ENCODE results near the gene ZNF322. TPM values are rescaled to one million over a fixed set of nuclear protein-coding genes. Genes with fewer than 3 reads are reported as not detected.
"Not testable (repeated sequence)": the region's sequence is repeated elsewhere in the genome, so short reads cannot be mapped to it uniquely, and the experiment has no call there.

Gene ZNF322, protein sequence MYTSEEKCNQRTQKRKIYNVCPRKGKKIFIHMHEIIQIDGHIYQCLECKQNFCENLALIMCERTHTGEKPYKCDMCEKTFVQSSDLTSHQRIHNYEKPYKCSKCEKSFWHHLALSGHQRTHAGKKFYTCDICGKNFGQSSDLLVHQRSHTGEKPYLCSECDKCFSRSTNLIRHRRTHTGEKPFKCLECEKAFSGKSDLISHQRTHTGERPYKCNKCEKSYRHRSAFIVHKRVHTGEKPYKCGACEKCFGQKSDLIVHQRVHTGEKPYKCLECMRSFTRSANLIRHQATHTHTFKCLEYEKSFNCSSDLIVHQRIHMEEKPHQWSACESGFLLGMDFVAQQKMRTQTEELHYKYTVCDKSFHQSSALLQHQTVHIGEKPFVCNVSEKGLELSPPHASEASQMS
- 15.7 and 18.1 TPM in 2 replicates for total RNA-seq (2014; rRNA removed; shearing (Covaris generic))
- 13.1 and 14.5 TPM in 2 replicates for polyA plus RNA-seq (2014; cell fraction: nucleus; rRNA removed)

DNA sequence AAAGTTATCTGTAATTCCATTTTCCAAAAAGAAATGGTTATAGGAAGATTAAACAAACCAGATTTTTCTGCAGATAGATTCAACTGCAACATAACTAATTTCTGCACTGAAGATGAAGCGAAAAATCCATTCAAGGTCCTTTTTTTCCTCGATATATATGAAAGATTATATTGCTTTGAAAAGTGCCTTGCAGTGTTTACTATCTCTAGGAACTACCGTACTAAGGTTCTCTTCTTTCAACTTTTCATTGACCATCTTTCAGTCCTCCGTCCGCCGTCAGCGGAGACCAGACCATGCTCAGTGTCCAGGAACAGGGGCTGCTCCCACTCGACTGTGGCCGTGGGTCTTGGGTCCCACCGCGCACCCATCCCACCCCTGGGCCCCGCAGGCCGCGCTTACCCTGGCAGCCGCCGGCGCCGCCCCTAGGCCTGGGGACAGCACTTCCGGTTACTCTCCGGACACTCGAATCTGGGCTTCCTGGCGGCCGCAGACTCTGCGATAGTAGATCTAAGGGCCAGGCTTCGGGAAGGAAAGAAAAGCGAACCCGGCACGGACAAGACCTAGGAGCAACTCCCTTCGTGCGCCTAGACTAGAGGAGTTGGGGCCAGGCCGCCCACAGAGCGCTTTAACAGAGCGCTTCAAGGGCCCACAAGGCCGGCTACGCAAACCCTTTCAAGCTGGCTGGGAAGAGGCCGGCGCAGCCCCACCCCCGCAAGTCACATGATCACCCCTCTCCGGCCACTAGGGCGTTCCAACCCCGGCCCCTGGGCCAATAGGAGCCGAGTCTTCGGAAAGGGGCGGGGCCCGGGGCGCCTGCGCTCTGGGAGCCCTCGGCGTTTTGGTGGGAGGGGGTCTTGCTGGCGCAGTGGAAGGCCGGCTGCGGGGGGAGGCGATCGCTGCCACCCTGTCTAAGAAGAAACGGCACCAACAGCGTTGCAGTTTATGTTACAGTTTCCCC lies at the start of gene ZNF322:
Gene ZNF322 (minus strand): TSS at position 705 of the 958 bp plus-strand sequence. CDS start 21,193 bp downstream, outside the sequence.
- peak; percentile 85 for DNase-seq (ENCODE audit: extremely low read depth, low read depth)

DNA sequence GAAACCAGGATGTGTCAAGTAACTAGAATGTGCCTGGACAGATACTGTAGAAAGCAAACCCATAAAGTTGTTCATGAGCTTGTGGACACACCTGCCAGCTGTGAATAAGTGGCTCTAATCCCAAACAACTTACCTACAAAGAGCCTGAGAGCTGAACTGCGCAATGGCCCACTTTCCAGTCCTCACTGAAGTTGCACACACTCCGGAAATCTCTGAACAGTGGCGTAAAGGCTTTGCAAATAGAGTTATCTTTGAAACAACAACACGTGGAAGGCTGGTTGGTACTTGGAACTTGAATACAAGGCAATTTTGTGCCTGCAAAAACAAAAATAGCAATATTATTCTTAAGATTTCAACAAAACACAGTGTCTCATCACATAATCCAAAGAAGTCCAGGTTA lies 46.2 kb upstream of the ZNF322 start:
- not testable (repeated sequence) for DNase-seq (ENCODE audit: extremely low read depth, low read depth)

DNA sequence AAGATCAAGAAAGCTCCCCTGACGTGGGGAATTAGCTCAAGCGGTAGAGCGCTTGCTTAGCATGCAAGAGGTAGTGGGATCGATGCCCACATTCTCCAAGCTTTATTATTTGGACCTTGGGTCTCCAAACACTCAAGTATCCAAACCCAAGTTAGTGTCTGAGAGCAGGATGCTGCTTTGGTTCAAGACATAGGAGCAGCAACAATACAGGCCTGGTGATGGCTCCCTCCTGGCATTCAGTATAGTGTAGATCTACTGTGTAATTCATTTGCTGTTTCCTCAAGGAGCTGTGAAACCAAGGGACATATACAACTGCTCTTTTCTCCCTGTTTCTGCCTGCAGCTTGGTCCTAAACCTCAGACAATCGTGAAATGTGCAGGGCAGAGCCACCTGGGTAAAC lies 45.8 kb upstream of the ZNF322 start:
- not testable (repeated sequence) for DNase-seq (ENCODE audit: extremely low read depth, low read depth)

DNA sequence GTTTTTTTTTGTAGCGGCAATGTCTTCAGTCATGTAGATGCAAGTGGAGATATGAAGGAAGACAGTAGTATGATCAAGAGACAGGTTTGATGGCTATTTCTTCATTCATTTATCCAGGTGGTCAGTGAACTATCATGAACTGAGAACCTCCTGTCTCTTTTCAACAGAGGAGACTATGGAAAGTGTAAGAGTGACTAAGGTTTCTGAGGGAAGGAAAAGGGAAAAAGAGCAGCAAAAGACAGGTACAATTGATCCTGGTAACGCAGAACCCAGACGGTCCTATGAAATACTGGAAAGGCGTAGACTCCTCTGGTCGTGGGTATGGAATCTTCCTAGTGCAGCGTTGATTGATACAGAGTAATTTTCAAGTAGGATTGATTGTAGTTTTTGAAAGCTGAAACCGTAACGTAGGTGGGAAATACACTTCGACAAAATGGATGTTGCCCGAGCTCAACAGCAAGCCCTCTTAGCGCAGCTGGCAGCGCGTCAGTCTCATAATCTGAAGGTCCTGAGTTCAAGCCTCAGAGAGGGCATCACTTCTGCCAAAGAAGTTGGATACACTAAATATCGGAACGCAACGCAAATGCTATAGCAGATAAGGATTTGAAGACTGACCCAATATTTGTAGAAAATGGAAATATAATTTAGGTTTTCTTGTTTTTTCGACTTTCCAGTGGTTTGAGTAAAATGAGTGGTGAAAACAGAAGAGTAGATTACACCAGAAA lies 41.6 kb upstream of the ZNF322 start:
- not testable (repeated sequence) for DNase-seq (ENCODE audit: extremely low read depth, low read depth)

DNA sequence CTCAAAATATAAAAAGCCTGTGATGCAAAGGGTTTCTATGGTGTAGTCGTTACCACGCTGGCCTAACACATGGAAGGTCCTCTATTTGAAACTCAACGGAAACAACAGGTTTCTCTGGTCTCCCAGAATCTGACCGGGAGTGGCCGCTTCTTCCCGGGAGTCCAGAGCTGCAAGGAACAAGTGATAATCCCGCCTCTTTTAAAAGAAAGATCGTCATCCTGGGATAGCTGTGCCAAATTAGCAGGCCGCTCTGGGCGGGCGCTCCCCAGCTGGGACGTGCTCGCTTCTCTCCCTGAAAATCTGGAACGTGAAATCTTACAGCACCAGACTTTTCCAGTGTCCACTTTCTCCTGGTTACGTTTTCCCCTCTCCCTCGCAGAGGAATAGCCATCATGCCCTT lies 38.0 kb upstream of the ZNF322 start:
- not testable (repeated sequence) for DNase-seq (ENCODE audit: extremely low read depth, low read depth)

DNA sequence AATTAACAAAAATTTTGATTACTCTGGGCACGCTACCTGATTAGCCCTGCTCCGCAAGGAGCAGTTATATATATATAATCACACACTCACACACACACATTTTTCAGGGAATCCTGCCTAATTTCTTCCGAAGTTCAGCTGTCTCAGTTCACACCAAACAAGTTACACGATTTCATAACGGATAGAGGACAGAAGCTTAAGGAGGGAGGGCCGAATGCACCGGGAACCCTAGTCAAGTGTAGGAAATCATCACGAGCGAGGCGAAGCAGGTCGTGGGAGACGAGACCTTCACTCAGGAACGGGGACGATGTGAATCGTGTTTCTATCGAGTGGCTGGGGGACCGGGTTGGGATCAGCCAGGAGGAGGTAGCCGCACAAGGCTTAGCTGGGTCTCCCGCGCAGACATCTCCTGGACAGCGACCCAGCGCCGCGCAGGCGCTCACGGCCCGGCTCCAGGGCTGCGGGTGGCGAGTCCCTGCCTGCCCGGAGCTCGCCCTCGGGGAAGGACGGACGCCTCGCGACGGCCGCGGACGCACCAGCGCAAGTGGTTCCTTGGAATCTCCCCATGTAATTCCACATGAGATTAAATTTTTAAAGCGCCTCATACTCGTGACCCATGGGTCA lies 29.9 kb upstream of the ZNF322 start:
- DNase-seq (ENCODE audit: extremely low read depth, low read depth): not testable (repeated sequence)

DNA sequence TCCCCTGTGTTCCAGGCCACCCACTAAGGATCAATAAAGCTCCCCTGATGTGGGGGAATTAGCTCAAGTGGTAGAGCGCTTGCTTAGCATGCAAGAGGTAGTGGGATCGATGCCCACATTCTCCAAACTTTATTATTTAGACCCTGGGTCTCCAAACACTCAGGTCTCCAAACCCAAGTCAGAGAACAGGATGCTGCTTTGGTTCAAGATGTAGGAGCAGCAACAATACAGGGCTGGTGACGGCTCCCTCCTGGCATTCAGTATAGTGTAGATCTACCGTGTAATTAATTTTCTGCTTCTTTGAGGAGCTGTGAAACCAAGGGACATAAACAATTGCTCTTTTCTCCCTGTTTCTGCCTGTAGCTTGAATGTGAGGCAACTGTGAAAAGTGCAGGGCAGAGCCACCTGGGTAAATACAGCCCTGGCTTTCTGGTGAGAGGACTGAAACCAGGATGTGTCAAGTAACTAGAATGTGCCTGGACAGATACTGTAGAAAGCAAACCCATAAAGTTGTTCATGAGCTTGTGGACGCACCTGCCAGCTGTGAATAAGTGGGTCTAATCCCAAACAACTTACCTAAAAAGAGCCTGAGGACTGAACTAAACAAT lies 23.0 kb upstream of the ZNF322 start:
- not testable (repeated sequence) for DNase-seq (ENCODE audit: extremely low read depth, low read depth)

DNA sequence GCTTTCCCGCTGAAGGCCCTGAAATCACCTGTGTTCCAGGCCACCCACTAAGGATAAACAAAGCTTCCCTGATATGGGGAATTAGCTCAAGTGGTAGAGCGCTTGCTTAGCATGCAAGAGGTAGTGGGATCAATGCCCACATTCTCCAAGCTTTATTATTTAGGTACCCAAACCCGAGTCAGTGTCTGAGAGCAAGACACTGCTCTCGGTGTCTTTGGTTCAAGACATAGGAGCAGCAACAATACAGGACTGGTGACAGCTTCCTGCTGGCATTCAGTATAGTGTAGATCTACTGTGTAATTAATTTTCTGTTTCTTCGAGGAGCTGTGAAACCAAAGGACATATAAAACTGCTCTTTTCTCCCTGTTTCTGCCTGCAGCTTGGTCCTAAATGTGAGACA lies 13.7 kb upstream of the ZNF322 start:
- DNase-seq (ENCODE audit: extremely low read depth, low read depth): not testable (repeated sequence)

DNA sequence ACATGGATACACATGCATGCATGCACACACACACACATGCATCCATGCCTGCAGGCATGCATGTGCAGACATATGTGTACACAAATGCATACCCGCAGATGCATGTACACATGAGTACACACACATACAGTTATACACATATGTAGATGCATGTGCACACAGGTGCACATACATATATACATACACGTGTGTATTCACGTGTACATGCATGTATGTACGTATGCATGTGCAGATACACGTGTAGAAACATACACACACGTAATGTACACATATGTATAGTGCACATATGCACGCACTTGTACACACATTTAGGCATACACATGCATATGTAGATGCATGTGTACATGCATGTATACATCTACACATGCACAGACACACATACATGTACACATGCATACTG lies 11.0 kb upstream of the ZNF322 start:
- DNase-seq (ENCODE audit: extremely low read depth, low read depth): not testable (repeated sequence)

DNA sequence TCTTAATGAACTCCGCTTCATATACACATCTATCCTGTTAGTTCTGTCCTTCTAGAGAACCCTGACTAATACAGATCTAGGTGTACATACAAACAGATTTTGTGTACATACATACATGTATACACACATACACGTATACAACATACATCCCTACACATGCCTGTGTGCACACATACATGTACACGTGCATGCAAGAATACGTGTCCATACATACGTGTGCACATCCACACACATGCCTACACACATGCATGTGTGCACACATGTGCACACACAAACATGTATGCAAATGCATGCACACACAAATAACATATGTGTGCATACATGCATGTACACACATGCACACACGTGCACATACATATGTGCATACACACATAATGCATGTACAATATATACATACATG lies 10.5 kb upstream of the ZNF322 start:
- DNase-seq (ENCODE audit: extremely low read depth, low read depth): not testable (repeated sequence)

DNA sequence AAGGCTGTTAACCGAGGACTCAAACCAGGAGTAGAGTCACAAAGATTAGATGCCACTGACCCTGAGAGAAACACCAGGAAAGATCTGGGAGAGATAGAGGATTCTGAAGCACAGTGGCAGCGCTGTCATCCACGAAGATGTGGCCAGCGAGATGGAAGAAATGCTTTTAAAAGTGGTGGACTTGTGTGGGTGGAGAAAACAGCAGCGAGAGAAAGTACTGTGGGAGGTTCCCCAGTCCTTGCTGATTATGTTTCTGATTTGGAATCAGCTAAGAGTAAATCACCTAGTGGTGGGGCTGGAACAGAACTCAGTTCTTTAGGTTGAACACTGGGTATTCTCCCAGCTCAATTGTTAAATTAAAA lies 435 bp upstream of the ZNF322 start:
- DNase-seq (ENCODE audit: extremely low read depth, low read depth): peak; percentile 1

DNA sequence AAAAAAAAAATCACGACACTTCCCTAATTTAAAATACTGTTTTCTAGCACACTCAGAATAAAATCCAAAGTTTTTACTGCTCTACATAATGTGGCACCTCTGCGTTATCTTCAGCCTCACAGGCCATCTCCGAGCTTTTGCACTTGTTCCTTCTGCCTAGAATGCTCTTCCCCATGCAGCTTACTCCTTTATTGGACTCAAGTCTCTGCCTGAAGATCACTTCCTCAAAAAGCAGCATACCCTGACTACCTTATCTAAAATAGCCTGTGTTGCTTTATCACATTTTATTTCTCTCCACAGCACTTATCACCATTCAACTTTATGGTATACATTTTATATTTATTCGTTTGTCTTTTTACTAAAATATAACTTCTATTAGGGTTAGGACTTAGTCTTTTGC lies 2.3 kb downstream of the ZNF322 start:
- DNase-seq (ENCODE audit: extremely low read depth, low read depth): no peak

DNA sequence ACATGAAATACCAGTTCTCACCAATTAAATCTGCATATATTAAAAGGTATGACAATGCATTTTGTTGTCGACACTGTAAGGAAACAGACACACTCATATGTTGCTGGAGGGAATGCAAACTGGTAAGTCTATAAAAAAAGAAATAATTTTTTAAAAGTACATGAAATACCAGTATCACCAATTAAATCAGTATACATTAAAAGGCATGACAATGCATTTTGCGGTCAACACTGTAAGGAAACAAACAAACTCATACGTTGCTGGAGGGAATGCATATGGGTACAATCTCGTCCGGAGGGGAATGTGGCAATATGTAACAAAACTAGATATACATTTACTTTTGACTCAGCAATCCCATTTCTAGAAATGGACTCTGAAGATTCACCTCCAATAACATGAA lies 6.5 kb downstream of the ZNF322 start:
- no peak for DNase-seq (ENCODE audit: extremely low read depth, low read depth)

DNA sequence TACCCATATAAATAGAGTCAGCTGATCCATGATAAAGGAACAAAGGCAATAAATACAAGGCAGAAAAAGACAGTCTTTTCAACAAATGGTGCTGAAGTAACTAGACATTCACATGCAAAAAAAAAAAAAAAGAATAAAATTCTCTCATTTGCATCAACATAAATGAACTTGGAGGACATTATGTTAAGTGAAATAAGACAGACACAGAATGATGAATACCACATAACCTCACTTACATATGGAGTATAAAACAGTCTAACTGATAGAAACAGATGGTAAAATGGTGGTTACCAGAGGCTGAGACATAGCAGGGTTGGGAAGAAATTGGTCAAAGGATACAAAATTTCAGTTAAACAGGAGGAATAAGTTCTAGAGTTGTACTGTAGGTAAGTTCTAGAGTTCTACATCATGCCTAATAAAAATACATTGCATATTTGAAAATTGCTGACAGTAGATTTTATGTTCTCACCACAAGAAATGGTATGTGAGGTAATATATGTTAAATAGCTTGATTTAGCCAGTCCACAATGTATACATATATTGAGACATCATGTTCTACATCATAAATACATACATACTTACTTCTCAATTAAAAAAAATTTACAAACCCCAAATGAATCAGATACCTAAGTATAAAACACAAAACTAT lies 8.3 kb downstream of the ZNF322 start:
- DNase-seq (ENCODE audit: extremely low read depth, low read depth): no peak

DNA sequence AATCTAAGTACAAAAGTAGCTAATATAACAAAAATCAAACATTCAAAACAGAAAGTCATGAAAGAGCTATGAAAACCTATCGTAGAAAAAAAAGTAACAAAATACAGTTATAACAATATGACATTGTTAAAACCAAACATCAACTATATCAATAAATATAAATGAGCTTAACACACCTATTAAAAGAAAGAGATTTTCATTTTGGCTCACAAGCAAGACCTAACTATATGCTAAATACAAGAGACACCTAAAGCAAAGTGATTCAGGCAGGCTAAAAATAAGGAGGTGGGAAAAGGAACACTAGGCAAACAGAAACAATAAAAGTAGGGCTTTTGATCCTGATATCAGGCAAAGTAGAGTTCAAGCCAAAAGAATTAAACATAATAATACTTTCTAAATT lies 13.5 kb downstream of the ZNF322 start:
- DNase-seq (ENCODE audit: extremely low read depth, low read depth): no peak

DNA sequence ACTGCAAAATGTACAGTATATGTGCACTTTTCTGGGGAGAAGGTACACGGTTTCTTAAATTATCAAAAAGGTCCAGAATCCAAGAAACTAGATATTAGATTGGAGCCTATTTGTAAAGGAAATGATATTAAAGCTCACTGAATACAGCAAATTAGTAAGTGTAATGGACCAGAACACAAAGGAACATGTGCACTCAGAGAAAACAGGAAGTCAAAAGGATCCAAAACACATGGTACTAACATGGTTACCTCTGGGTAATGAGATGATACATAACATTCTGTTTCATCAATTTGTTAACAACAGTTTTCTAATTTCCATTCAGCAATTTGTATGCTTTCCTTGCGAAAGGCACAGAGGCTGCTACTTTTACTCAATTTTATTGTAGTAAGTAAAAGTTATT lies 18.7 kb downstream of the ZNF322 start:
- DNase-seq (ENCODE audit: extremely low read depth, low read depth): no peak

DNA sequence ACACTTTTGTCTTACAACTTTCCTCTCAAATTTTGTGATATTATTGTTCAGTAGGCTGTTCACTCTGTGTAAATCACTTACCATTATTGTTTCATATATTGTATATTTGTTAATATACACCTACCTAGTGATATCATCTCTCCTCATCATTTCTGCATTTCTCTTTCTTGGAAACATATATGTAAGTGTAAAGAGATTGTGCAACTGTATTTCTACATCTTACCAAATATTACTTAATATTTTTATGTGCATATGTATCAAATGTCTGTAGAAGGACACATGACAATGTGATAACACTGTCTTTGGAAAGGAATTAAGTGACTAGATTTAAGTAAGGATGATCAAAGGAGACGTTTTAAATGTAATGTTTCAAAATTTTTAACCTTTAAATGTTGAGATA lies 30.2 kb downstream of the ZNF322 start:
- no peak for DNase-seq (ENCODE audit: extremely low read depth, low read depth)

DNA sequence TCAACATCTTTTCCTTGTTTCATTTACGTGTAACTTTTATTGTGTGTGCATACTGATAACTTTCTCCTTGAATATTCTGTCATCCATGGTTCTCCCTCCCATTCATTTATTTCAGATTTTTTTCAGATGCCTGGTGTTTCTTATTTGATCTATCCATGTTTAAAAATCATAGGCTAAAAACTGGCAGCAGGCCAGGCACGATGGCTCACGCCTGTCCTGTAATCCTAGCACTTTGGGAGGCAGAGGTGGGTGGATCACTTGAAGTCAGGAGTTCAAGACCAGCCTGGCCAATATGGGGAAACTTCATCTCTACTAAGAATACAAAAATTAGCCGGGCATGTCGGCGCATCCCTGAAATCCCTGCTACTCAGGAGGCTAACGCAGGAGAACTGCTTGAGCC lies 31.7 kb downstream of the ZNF322 start:
- no peak for DNase-seq (ENCODE audit: extremely low read depth, low read depth)

DNA sequence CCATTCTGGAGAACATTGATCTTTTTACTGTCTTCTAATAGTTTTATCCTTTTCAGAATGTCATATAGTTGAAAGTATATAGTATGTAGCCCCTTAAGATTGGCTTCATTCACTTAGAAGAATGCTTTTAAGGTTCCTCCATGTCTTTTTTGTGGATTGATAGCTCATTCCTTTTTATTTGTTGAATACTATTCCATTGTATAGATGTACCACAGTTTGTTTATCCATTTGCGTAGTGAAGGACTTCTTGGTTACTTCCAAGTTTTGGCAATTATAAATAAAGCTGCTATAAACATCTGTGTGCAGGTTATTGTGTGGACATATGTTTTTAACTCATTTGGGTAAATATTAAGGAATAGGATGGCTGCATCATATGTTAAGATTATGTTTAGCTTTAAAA lies 35.0 kb downstream of the ZNF322 start:
- no peak for DNase-seq (ENCODE audit: extremely low read depth, low read depth)

All from NCI-H460 (cell line).